A549 (cell line): ENCODE measurements around the gene KRTAP4-8. TPM values are rescaled to one million over a fixed set of nuclear protein-coding genes. Genes with fewer than 3 reads are reported as not detected.

ENCODE experiments used
- ATAC-seq, 2 experiments: fragments of 200-7000 bp in 1 of 2; fragments of >200 bp in 1 of 2; cut with Nextera tagmentation in 1 of 2; cut with Tn5 transposase in 1 of 2; 3 replicates each; pipeline versions ENCODE4 v1.8.0 to v1.9.1; 2018 to 2020; ENCODE audit warnings: mild to moderate bottlenecking in 1 of 2, moderate library complexity in 1 of 2
- CTCF ChIA-PET: fragments of 300-600 bp; sonication (Branson Sonifier 250); formaldehyde crosslinking; extraction: SDS; loops from one replicate; lab custom pipeline; 2021; ENCODE audit warnings: antibody characterized with exemption, inconsistent platforms; lab: Yijun Ruan, JAX
- POLR2A ChIA-PET: fragments of 350-600 bp; formaldehyde crosslinking; extraction: SDS; loops from one replicate; lab custom pipeline; 2021; ENCODE audit warnings: antibody characterized with exemption, inconsistent platforms; lab: Yijun Ruan, JAX
- DNase-seq, 2 experiments: peaks; one replicate each; pipeline versions ENCODE4 v3.0.0 to v3.0.0-alpha.2; 2011 to 2016; ENCODE audit warnings: low read depth in 1 of 2, low spot score in 1 of 2
- FAIRE-seq: peaks from 2 replicates; lab custom pipeline; 2011; peaks lifted over from hg19 to GRCh38; lab: Jason Lieb, UNC
- H3K27ac ChIP-seq, 2 experiments: fragments of >200 bp; sonication (Bioruptor Twin); formaldehyde crosslinking; 3 replicates each; pipeline ENCODE4 v1.5.1; 2016 to 2017
- H3K4me1 ChIP-seq: fragments of >200 bp; sonication (Bioruptor Twin); formaldehyde crosslinking; 3 replicates; pipeline ENCODE4 v1.6.1; 2016
- H3K4me2 ChIP-seq: fragments of >200 bp; sonication (Bioruptor Twin); formaldehyde crosslinking; 3 replicates; pipeline ENCODE4 v1.6.1; 2016
- H3K4me3 ChIP-seq: fragments of >200 bp; sonication (Bioruptor Twin); formaldehyde crosslinking; 3 replicates; pipeline ENCODE4 v1.5.1; 2016
- H3K9me3 ChIP-seq: fragments of >200 bp; sonication (Bioruptor Twin); formaldehyde crosslinking; 3 replicates; pipeline ENCODE4 v1.6.1; 2016
- BHLHE40 ChIP-seq: IDR thresholded peaks from 2 replicates; pipeline ENCODE4 v1.6.1; 2012; ENCODE audit warnings: low read depth, low read length, inconsistent platforms
- CEBPB ChIP-seq, 2 experiments: fragments of >200 bp in 1 of 2; sonication (Bioruptor Twin) in 1 of 2; formaldehyde crosslinking in 1 of 2; IDR thresholded peaks; 2 replicates each; pipeline ENCODE4 v1.6.1; 2012 to 2016
- CHD2 ChIP-seq: fragments of 150-350 bp; IDR thresholded peaks from 2 replicates; pipeline ENCODE4 v1.6.1; 2014; ENCODE audit warnings: low read length; ENCODE audit not compliant: partially characterized antibody
- CHD4 ChIP-seq: fragments of 200-600 bp; sonication (generic); IDR thresholded peaks from 2 replicates; pipeline ENCODE4 v1.6.1; 2016; ENCODE audit warnings: antibody characterized with exemption, mild to moderate bottlenecking, borderline replicate concordance
- EHF ChIP-seq: fragments of 250-450 bp; sonication (Bioruptor Pico); IDR thresholded peaks from 2 replicates; pipeline ENCODE4 v1.5.0; 2020; ENCODE audit warnings: mild to moderate bottlenecking
- EHMT2 ChIP-seq: fragments of 200-600 bp; sonication (generic); IDR thresholded peaks from 2 replicates; pipeline ENCODE4 v1.6.1; 2016; ENCODE audit warnings: antibody characterized with exemption, low read depth, mild to moderate bottlenecking, moderate library complexity
- ELK1 ChIP-seq: fragments of 150-350 bp; IDR thresholded peaks from 2 replicates; pipeline ENCODE4 v1.6.1; 2014; ENCODE audit warnings: low read depth, mild to moderate bottlenecking, low read length
- EP300 ChIP-seq, 2 experiments: fragments of >200 bp; sonication (Bioruptor Twin); formaldehyde crosslinking; IDR thresholded peaks; 2 replicates in 1 of 2; 3 replicates in 1 of 2; pipeline ENCODE4 v1.6.1; 2016 to 2017
- ESRRA ChIP-seq: fragments of 150-350 bp; IDR thresholded peaks from 2 replicates; pipeline ENCODE4 v1.6.1; 2014; ENCODE audit warnings: mild to moderate bottlenecking, low read length, borderline replicate concordance
- HDAC2 ChIP-seq: fragments of 200-600 bp; sonication (generic); IDR thresholded peaks from 2 replicates; pipeline ENCODE4 v1.6.1; 2016
- HEYL ChIP-seq: fragments of 250-450 bp; sonication (Bioruptor Pico); IDR thresholded peaks from 2 replicates; pipeline ENCODE4 v1.8.0; 2021; ENCODE audit warnings: mild to moderate bottlenecking, moderate library complexity
- KDM1A ChIP-seq: fragments of 200-600 bp; sonication (generic); IDR thresholded peaks from 2 replicates; pipeline ENCODE4 v1.6.1; 2016; ENCODE audit warnings: low read depth, mild to moderate bottlenecking
- MAFK ChIP-seq: fragments of 450-650 bp; IDR thresholded peaks from 2 replicates; pipeline ENCODE4 v1.6.1; 2014; ENCODE audit not compliant: partially characterized antibody
- MAX ChIP-seq: IDR thresholded peaks from 2 replicates; pipeline ENCODE4 v1.6.1; 2012
- MYC ChIP-seq: IDR thresholded peaks from 2 replicates; pipeline ENCODE4 v1.6.1; 2012; ENCODE audit warnings: mild to moderate bottlenecking, inconsistent platforms, low read length, improper control_type of control experiment, borderline replicate concordance
- PBX3 ChIP-seq: IDR thresholded peaks from 2 replicates; pipeline ENCODE4 v1.6.1; 2012
- POLR2AphosphoS2 ChIP-seq: conservative IDR thresholded peaks from 2 replicates; pipeline ENCODE4 v1.6.1; 2012; ENCODE audit warnings: low read length, improper control_type of control experiment, inconsistent platforms
- RARB ChIP-seq: fragments of 250-450 bp; sonication (Bioruptor Pico); IDR thresholded peaks from 2 replicates; pipeline ENCODE4 v1.8.0; 2021; ENCODE audit warnings: mild to moderate bottlenecking, moderate library complexity
- RCOR1 ChIP-seq: fragments of 150-350 bp; IDR thresholded peaks from 2 replicates; pipeline ENCODE4 v1.6.1; 2014; ENCODE audit warnings: antibody characterized with exemption, low read length, low read depth
- RNF2 ChIP-seq: fragments of 200-600 bp; sonication (generic); IDR thresholded peaks from 2 replicates; pipeline ENCODE4 v1.6.1; 2016; ENCODE audit warnings: low read depth, mild to moderate bottlenecking, antibody characterized with exemption, moderate library complexity, borderline replicate concordance
- SREBF2 ChIP-seq: fragments of 450-650 bp; IDR thresholded peaks from 2 replicates; pipeline ENCODE4 v1.6.1; 2014; ENCODE audit warnings: mild to moderate bottlenecking, moderate library complexity
- ZNF302 ChIP-seq: fragments of 250-450 bp; sonication (Bioruptor Pico); IDR thresholded peaks from 2 replicates; pipeline ENCODE4 v1.9.0; 2021; ENCODE audit warnings: inconsistent platforms, mild to moderate bottlenecking, moderate library complexity
- WGBS: methylation state at CpG from one replicate; pipeline ENCODE4 v1.1.6; 2017; ENCODE audit errors: missing lambda C conversion rate; 5-methylcytosine and 5-hydroxymethylcytosine counted together
- polyA plus RNA-seq, 4 experiments: library from polyadenylated mRNA; depleted of rRNA in 3 of 4; stranded (reverse); fragments of >200 nt; fragmentation: RNase III in 1 of 4; extraction: RNeasy Plus Mini Kit Qiagen cat#74134 plus additional on column Dnase treatment in 1 of 4; gene quantifications; 2 replicates in 3 of 4; 3 replicates in 1 of 4; pipeline ENCODE4 v1.2.3, GENCODE V29; 2011 to 2017
- TF ChIP-seq, protein P1 (sequence below): fragments of >200 bp; sonication (Bioruptor Twin); formaldehyde crosslinking; IDR thresholded peaks from 3 replicates; pipeline ENCODE4 v1.5.1; 2016
- TF ChIP-seq, protein P2 (sequence below): fragments of 450-650 bp; IDR thresholded peaks from 2 replicates; pipeline ENCODE4 v1.6.1; 2014; ENCODE audit warnings: antibody characterized with exemption
- TF ChIP-seq, protein P3 (sequence below): fragments of 250-450 bp; sonication (Bioruptor Pico); IDR thresholded peaks from 2 replicates; pipeline ENCODE4 v1.5.0; 2020; ENCODE audit warnings: low read depth, mild to moderate bottlenecking, moderate library complexity

Gene KRTAP4-8
- polyA plus RNA-seq, 2 of the 4 experiments (the other 2 are of a cell fraction) = not detected

DNA sequence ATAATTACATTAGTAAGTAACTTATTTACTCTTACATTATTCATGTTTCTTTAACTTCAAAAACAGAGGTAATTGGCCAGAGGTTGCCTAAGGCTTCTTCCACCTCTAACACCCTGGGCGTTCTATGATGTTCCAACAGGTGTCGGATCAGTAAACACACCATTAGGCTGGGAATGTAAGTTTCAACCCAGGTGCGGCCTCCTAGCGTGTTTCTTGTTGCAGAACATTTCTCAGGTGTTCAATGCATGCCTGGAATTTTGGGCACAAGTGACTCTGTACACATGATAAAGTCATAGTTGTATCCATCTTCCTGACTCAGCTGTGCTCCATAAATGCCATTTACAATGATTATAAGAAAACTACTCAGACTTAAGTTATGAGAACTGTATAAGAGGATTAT, 43.9 kb downstream of the KRTAP4-8 start:
- no peak overlapping the region for H3K27ac ChIP-seq

GRCh38 chr17:41052566-41052965, 45.4 kb downstream of the KRTAP4-8 start:
- FAIRE-seq = peak; percentile 68
- no peak overlapping the region for H3K27ac ChIP-seq
- CTCF ChIA-PET = interaction anchor here (1.2 kb wide), 1 partner anchor 13 kb away, joined by 3 read pairs; no protein-coding TSS in a partner anchor
- no peak for TF ChIP-seq RCOR1
- TF ChIP-seq MAX = no peak
- no peak for TF ChIP-seq ESRRA
- no peak for TF ChIP-seq MAFK
- no peak for TF ChIP-seq CEBPB (IDR thresholded peaks at IDR 0.05)
- no peak for TF ChIP-seq HEYL (CRISPR knock-in tag)
- TF ChIP-seq, protein P1, sequence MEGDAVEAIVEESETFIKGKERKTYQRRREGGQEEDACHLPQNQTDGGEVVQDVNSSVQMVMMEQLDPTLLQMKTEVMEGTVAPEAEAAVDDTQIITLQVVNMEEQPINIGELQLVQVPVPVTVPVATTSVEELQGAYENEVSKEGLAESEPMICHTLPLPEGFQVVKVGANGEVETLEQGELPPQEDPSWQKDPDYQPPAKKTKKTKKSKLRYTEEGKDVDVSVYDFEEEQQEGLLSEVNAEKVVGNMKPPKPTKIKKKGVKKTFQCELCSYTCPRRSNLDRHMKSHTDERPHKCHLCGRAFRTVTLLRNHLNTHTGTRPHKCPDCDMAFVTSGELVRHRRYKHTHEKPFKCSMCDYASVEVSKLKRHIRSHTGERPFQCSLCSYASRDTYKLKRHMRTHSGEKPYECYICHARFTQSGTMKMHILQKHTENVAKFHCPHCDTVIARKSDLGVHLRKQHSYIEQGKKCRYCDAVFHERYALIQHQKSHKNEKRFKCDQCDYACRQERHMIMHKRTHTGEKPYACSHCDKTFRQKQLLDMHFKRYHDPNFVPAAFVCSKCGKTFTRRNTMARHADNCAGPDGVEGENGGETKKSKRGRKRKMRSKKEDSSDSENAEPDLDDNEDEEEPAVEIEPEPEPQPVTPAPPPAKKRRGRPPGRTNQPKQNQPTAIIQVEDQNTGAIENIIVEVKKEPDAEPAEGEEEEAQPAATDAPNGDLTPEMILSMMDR = no peak
- no peak for TF ChIP-seq EHF
- no peak for TF ChIP-seq ELK1
- no peak for TF ChIP-seq CHD4
- no peak for TF ChIP-seq EHMT2
- TF ChIP-seq ZNF302 (CRISPR knock-in tag) = no peak
- TF ChIP-seq MYC = no peak
- no peak for TF ChIP-seq SREBF2
- TF ChIP-seq CHD2 = no peak
- TF ChIP-seq, protein P2, sequence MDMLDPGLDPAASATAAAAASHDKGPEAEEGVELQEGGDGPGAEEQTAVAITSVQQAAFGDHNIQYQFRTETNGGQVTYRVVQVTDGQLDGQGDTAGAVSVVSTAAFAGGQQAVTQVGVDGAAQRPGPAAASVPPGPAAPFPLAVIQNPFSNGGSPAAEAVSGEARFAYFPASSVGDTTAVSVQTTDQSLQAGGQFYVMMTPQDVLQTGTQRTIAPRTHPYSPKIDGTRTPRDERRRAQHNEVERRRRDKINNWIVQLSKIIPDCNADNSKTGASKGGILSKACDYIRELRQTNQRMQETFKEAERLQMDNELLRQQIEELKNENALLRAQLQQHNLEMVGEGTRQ = no peak
- TF ChIP-seq HDAC2 = no peak
- no peak for TF ChIP-seq RNF2
- TF ChIP-seq, all 56 proteins: peak for 0
- Histone ChIP-seq H3K4me2 (no peak overlapping the region), H3K4me3 (no peak overlapping the region), H3K4me1 (peaks cover 10% of the 10 kb centered on the region; the same call in 1 of the 3 replicates), H3K9me3 (no peaks in the 10 kb centered on the region)
- ATAC-seq = no peak
- POLR2A ChIA-PET = no interaction called here
- DNase-seq = no peak

More for the DNA sequence above, 43.9 kb downstream of the KRTAP4-8 start:
- CTCF ChIA-PET = no interaction called here
- FAIRE-seq (no peak), ATAC-seq (no peak), DNase-seq (no peak)
- Histone ChIP-seq H3K4me3 (no peak overlapping the region), H3K4me1 (peaks cover 11% of the 10 kb centered on the region), H3K4me2 (no peak overlapping the region), H3K9me3 (no peaks in the 10 kb centered on the region)
- WGBS = 85% methylated on average over 4 of the region's 4 CpGs
- POLR2A ChIA-PET = no interaction called here
- no peak for TF ChIP-seq RARB
- no peak for TF ChIP-seq MAX
- TF ChIP-seq POLR2AphosphoS2 = no peak
- no peak for TF ChIP-seq KDM1A
- no peak for TF ChIP-seq PBX3
- TF ChIP-seq CHD4 = no peak
- no peak for TF ChIP-seq ZNF302 (CRISPR knock-in tag)
- TF ChIP-seq EP300 (IDR thresholded peaks at IDR 0.05) = no peak
- no peak for TF ChIP-seq SREBF2
- no peak for TF ChIP-seq BHLHE40
- TF ChIP-seq, protein P3, sequence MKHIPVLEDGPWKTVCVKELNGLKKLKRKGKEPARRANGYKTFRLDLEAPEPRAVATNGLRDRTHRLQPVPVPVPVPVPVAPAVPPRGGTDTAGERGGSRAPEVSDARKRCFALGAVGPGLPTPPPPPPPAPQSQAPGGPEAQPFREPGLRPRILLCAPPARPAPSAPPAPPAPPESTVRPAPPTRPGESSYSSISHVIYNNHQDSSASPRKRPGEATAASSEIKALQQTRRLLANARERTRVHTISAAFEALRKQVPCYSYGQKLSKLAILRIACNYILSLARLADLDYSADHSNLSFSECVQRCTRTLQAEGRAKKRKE (CRISPR knock-in tag) = no peak
